ENCODE data around the gene C2CD2. TPM values are rescaled to one million over a fixed set of nuclear protein-coding genes. Genes with fewer than 3 reads are reported as not detected.

C2CD2 gene
- total RNA-seq, 1 experiment from 2014 or later: 9.2 TPM

DNA sequence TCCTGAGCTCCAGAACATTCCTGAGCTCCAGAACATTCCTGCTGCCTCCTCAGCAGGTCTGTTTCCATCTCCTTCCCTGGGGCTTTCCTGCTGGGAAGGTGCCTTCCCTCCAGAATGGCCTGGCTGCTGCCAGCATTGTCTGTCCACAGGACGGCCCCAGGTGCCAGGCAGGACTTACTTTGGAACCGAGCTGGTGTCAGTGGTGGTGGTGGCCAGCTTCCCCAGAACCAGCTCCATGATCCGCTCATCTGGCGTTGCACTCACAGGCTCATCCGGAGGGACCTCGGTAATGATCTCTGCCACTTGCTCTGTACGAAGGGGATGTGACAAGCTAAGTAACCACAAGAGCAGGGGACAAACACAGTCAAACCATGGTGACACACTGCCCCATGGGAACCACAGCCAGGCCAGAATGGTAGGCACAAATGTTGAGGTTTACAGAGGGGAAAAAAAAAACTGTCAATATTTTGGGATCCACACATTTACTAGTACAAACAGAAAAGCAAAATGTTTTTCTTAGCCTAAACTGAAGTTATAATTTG, 116.0 kb downstream of the C2CD2 start:
- TF ChIP-seq EZH2 (IDR thresholded peaks at IDR 0.05; ENCODE audit: borderline replicate concordance, low read depth, low read length, poor library complexity, severe bottlenecking): no peak
- TF ChIP-seq, protein P1, sequence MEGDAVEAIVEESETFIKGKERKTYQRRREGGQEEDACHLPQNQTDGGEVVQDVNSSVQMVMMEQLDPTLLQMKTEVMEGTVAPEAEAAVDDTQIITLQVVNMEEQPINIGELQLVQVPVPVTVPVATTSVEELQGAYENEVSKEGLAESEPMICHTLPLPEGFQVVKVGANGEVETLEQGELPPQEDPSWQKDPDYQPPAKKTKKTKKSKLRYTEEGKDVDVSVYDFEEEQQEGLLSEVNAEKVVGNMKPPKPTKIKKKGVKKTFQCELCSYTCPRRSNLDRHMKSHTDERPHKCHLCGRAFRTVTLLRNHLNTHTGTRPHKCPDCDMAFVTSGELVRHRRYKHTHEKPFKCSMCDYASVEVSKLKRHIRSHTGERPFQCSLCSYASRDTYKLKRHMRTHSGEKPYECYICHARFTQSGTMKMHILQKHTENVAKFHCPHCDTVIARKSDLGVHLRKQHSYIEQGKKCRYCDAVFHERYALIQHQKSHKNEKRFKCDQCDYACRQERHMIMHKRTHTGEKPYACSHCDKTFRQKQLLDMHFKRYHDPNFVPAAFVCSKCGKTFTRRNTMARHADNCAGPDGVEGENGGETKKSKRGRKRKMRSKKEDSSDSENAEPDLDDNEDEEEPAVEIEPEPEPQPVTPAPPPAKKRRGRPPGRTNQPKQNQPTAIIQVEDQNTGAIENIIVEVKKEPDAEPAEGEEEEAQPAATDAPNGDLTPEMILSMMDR (conservative IDR thresholded peaks at IDR 0.05; ENCODE audit: low read depth, low read length): no peak
- POLR2A ChIA-PET (ENCODE audit: low non-redundant PET): no interaction called here
- Histone ChIP-seq H3K36me3 (ENCODE audit: insufficient read depth, low read length, poor library complexity, severe bottlenecking) (peaks cover 14% of the 10 kb centered on the region), H3K27me3 (replicated peaks; ENCODE audit: insufficient read depth, low read depth, low read length, poor library complexity) (no peaks in the 10 kb centered on the region), H3K9me3 (ENCODE audit: low read depth, low read length, poor library complexity, severe bottlenecking) (peaks cover 4% of the 10 kb centered on the region), H3K4me3 (ENCODE audit: low read depth, low read length, poor library complexity, severe bottlenecking) (no peak overlapping the region), H3K27ac (ENCODE audit: low read depth, low read length, poor library complexity, severe bottlenecking) (no peak overlapping the region), H3K4me1 (ENCODE audit: insufficient read depth, low read length, poor library complexity, severe bottlenecking) (no peaks in the 10 kb centered on the region)
- BruUV-seq (replicated peaks): no TSS peak
- intact Hi-C loops (cut with micrococcal nuclease; ENCODE audit: unreplicated experiment): no loop called here
- CTCF ChIA-PET: no interaction called here
- DNase-seq (ENCODE audit: low spot score): no peak

DNA sequence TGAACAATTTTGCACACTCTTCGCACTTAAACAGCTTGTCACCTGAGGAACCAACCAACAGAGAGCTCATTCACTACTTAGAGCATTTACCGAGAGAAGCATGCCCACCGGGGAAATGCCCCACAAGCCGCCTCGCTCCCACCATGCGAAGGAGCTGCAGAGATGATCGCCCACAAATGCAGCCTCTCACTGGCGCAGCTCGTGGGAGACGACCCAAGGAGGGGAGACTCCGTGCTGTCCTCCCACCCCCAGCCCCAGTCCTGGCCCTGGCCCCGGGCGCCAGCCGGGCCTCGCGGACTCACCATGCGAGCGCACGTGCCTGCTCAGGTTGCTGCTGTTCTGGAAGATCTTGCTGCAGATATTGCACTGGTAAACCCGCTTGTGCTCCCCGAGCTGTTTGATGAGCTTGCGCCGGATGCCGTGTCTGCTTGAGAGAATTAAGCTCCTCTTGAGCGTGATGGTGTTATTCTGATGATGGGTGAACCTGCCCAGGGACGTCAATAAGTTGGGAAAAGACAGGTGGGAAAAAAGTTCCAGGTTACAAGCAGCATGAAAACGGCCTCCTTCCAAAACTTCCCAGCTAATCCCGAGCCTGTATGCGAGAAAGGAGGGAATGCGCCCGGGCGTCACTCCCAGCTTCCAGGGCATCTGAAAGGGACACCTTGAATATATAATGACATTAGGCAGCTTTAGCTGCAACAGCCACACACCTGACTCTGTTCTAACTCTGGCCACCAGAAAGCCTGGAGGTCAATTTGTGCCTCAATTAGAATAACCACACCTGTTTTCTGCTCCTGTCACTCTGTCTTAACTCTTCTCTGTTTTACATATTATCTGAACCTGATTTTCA, 117.4 kb downstream of the C2CD2 start:
- Histone ChIP-seq H3K9me3 (ENCODE audit: low read depth, low read length, poor library complexity, severe bottlenecking) (peaks cover 4% of the 10 kb centered on the region), H3K4me1 (ENCODE audit: insufficient read depth, low read length, poor library complexity, severe bottlenecking) (no peaks in the 10 kb centered on the region), H3K4me3 (ENCODE audit: low read depth, low read length, poor library complexity, severe bottlenecking) (no peak overlapping the region), H3K27ac (ENCODE audit: low read depth, low read length, poor library complexity, severe bottlenecking) (no peak overlapping the region), H3K27me3 (replicated peaks; ENCODE audit: insufficient read depth, low read depth, low read length, poor library complexity) (no peaks in the 10 kb centered on the region), H3K36me3 (ENCODE audit: insufficient read depth, low read length, poor library complexity, severe bottlenecking) (peaks cover 14% of the 10 kb centered on the region)
- no peak for TF ChIP-seq EZH2 (IDR thresholded peaks at IDR 0.05; ENCODE audit: borderline replicate concordance, low read depth, low read length, poor library complexity, severe bottlenecking)
- TF ChIP-seq, protein P1 (conservative IDR thresholded peaks at IDR 0.05; ENCODE audit: low read depth, low read length): no peak
- BruUV-seq (replicated peaks): no TSS peak
- intact Hi-C loops (cut with micrococcal nuclease; ENCODE audit: unreplicated experiment): no loop called here
- ChIA-PET POLR2A (ENCODE audit: low non-redundant PET) (no interaction called here), CTCF (no interaction called here)
- DNase-seq (ENCODE audit: low spot score): no peak

DNA sequence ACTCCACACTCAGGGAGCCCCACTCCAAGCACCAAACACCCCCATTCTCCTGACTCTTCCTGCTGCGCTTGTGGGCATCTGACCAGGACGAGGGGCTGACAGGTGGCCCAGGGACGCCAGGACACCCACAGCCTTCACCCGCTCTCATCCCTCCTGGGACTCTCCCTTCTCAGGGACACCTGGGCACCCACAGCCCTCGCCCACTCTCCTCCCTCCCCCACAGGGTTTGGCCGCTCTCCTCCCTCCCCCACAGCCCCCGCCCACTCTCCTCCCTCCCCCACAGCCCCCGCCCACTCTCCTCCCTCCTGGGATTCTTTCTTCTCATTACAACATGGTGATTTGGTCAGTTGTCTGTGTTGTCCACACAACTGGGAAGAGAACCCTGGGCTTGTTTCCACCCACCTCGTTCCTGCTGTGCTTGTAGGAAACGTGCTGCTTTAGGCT, 118.1 kb downstream of the C2CD2 start:
- CTCF ChIA-PET: no interaction called here
- Histone ChIP-seq H3K27ac (ENCODE audit: low read depth, low read length, poor library complexity, severe bottlenecking) (no peak overlapping the region), H3K36me3 (ENCODE audit: insufficient read depth, low read length, poor library complexity, severe bottlenecking) (peaks cover 8% of the 10 kb centered on the region), H3K4me1 (ENCODE audit: insufficient read depth, low read length, poor library complexity, severe bottlenecking) (no peaks in the 10 kb centered on the region), H3K27me3 (replicated peaks; ENCODE audit: insufficient read depth, low read depth, low read length, poor library complexity) (no peaks in the 10 kb centered on the region), H3K4me3 (ENCODE audit: low read depth, low read length, poor library complexity, severe bottlenecking) (no peak overlapping the region), H3K9me3 (ENCODE audit: low read depth, low read length, poor library complexity, severe bottlenecking) (no peaks in the 10 kb centered on the region)
- intact Hi-C loops (cut with micrococcal nuclease; ENCODE audit: unreplicated experiment): no loop called here
- DNase-seq (ENCODE audit: low spot score): no peak
- POLR2A ChIA-PET (ENCODE audit: low non-redundant PET): no interaction called here
- BruUV-seq (replicated peaks): no TSS peak
- TF ChIP-seq EZH2 (IDR thresholded peaks at IDR 0.05; ENCODE audit: borderline replicate concordance, low read depth, low read length, poor library complexity, severe bottlenecking): no peak
- TF ChIP-seq, protein P1 (conservative IDR thresholded peaks at IDR 0.05; ENCODE audit: low read depth, low read length): no peak

Other genes with a start within 250 kb of the C2CD2 start
- gene RIPK4, start 187.0 kb downstream of the C2CD2 start, total RNA-seq (2021): 16.0 and 17.0 TPM in 2 replicates
- 16.7 and 17.8 TPM in 2 replicates for gene PRDM15, start 74.7 kb downstream of the C2CD2 start, total RNA-seq (2021)
- 19.5 and 20.7 TPM in 2 replicates for gene ZBTB21, start 56.3 kb upstream of the C2CD2 start, total RNA-seq (2021)
- gene UMODL1, start 117.3 kb upstream of the C2CD2 start, total RNA-seq (2021): not detected in 2 replicates